Esophagus squamous epithelium (tissue), 5 donors: ENCODE results near the gene MROH8. TPM values are rescaled to one million over a fixed set of nuclear protein-coding genes. Genes with fewer than 3 reads are reported as not detected.

Experiments used
- DNase-seq: peaks from one replicate; lab custom pipeline; 2025; lab: John Stamatoyannopoulos, UW
- H3K27ac ChIP-seq, 4 donors: fragments of 200-600 bp; sonication (generic); one replicate each; pipeline ENCODE4 v1.5.1; 2016 to 2019; ENCODE audit warnings: mild to moderate bottlenecking in 1 of 4
- H3K27me3 ChIP-seq, 4 donors: fragments of 200-600 bp; sonication (generic); 1 replicate in 3 of 4; 2 replicates in 1 of 4; pipeline versions ENCODE4 v1.5.1 to v1.6.0; 2017 to 2021; ENCODE audit warnings: antibody characterized with exemption in 1 of 4
- H3K36me3 ChIP-seq, 3 donors: fragments of 200-600 bp; sonication (generic); one replicate each; pipeline ENCODE4 v1.5.1; 2016 to 2019
- H3K4me1 ChIP-seq, 3 donors: fragments of 200-600 bp; sonication (generic); one replicate each; pipeline ENCODE4 v1.5.1; 2017 to 2019
- H3K4me3 ChIP-seq, 4 donors: fragments of 200-600 bp; sonication (generic); 1 replicate in 3 of 4; 2 replicates in 1 of 4; pipeline ENCODE4 v1.5.1; 2016 to 2019; ENCODE audit warnings: mild to moderate bottlenecking in 2 of 4, moderate library complexity in 1 of 4
- H3K9me3 ChIP-seq, 3 donors: fragments of 200-600 bp; sonication (generic); one replicate each; pipeline ENCODE4 v1.5.1; 2016 to 2019
- POLR2A ChIP-seq, 4 donors: fragments of 450-650 bp; IDR thresholded peaks; one replicate each; pipeline ENCODE4 v1.6.1; 2017; ENCODE audit warnings: antibody characterized with exemption in 4 of 4, mild to moderate bottlenecking in 4 of 4, moderate library complexity in 3 of 4
- WGBS, 2 donors: methylation state at CpG; one replicate each; pipeline ENCODE4 v1.1.5; 2018; 5-methylcytosine and 5-hydroxymethylcytosine counted together
- intact Hi-C: fragments of 100-400 bp; cut with DNase I; formaldehyde crosslinking; loops from one replicate; pipeline ENCODE4 v1.15.0; 2022
- total RNA-seq, 4 donors: library from RNA; depleted of rRNA; stranded (reverse); fragments of >200 nt; gene quantifications; one replicate each; pipeline ENCODE4 v1.1.0, GENCODE V29; 2016
- TF ChIP-seq, protein P1 (sequence below), 6 experiments: fragments of 450-650 bp in 4 of 6; fragments of 200-600 bp in 2 of 6; sonication (generic) in 2 of 6; IDR thresholded peaks; one replicate each; pipeline ENCODE4 v1.5.1; 2016 to 2019; ENCODE audit warnings: antibody characterized with exemption in 6 of 6, mild to moderate bottlenecking in 4 of 6, moderate library complexity in 4 of 6
- donor health status: DM: yes; HTN: yes; CAD: no.

MROH8 gene
- total RNA-seq, 4 donors from 2014 or later = 0.40 to 0.95 (median 0.55) TPM

DNA sequence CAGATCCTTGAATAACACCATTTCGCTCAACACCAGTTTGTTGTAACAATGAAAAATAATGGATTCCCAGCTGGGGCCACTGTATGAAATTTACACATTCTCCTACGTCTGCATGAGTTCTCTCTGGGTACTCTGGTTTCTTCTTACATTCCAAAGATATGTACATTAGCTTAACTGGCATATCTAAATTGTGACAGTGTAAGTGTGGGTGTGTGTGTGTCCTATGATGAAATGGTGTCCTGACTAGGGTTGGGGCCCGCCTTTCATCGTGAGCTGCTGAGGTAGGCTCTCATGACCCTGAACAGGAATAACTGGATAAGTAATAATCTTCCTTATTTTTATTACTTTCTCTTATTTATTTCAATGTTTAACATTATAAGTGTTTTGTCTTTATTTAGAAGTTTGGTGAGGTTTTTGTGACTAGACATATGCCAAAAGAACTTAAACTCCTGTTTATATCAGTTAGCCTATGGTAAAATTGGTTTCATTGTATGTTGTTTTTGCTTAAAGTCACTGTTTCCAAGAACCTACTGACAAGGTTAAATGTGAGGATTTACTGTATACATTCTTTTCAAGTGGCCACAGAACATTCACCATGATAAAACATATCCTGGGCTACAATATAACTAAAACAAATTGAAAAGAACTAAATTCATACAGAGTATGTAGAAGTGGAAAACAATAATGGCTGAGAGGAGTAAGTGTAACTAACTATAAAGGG, 126.0 kb downstream of the MROH8 start:
- Histone ChIP-seq H3K4me1 (no peaks in the 10 kb centered on the region), H3K27ac (no peak overlapping the region), H3K9me3 (no peaks in the 10 kb centered on the region), H3K27me3 (no peaks in the 10 kb centered on the region), H3K36me3 (peaks cover 0 to 80% (median 6%) of the 10 kb centered on the region in 3 donors), H3K4me3 (no peak overlapping the region)
- intact Hi-C loops = no loop called here
- TF ChIP-seq, protein P1, sequence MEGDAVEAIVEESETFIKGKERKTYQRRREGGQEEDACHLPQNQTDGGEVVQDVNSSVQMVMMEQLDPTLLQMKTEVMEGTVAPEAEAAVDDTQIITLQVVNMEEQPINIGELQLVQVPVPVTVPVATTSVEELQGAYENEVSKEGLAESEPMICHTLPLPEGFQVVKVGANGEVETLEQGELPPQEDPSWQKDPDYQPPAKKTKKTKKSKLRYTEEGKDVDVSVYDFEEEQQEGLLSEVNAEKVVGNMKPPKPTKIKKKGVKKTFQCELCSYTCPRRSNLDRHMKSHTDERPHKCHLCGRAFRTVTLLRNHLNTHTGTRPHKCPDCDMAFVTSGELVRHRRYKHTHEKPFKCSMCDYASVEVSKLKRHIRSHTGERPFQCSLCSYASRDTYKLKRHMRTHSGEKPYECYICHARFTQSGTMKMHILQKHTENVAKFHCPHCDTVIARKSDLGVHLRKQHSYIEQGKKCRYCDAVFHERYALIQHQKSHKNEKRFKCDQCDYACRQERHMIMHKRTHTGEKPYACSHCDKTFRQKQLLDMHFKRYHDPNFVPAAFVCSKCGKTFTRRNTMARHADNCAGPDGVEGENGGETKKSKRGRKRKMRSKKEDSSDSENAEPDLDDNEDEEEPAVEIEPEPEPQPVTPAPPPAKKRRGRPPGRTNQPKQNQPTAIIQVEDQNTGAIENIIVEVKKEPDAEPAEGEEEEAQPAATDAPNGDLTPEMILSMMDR (IDR thresholded peaks at IDR 0.05) = no peak
- no peak for TF ChIP-seq POLR2A (IDR thresholded peaks at IDR 0.05)
- no peak for DNase-seq
- WGBS, 2 donors = 85 to 90% methylated on average over 4 of the region's 4 CpGs

Other genes with a start within 250 kb of the MROH8 start
- gene SAMHD1, start 227.8 kb downstream of the MROH8 start, total RNA-seq = 100 to 1,000 TPM in 2 of 4 donors, 10 to 100 TPM in 2; 17.0 to 212 (median 66.0) TPM
- 10 to 100 TPM in 3 of 4 donors, 1 to 10 TPM in 1; 9.7 to 12.8 (median 11.6) TPM for gene RBL1, start 83.6 kb downstream of the MROH8 start, total RNA-seq
- gene RPN2, start 218 bp downstream of the MROH8 start, total RNA-seq = 100 to 1,000 TPM; 104 to 167 (median 137) TPM
- gene GHRH, start 82.3 kb upstream of the MROH8 start, total RNA-seq = not detected
- gene MANBAL, start 110.1 kb upstream of the MROH8 start, total RNA-seq = 10 to 100 TPM; 19.6 to 30.9 (median 27.3) TPM
- gene SRC, start 166.6 kb upstream of the MROH8 start, total RNA-seq = 10 to 100 TPM; 32.4 to 46.5 (median 39.0) TPM